Ovary (tissue), 9 donors: ENCODE results near the gene SMIM1. TPM values are rescaled to one million over a fixed set of nuclear protein-coding genes. Genes with fewer than 3 reads are reported as not detected.

ENCODE experiments used
- DNase-seq, 5 donors: peaks; one replicate each; pipeline ENCODE4 v3.0.0-alpha.2; 2019 to 2020
- H3K27ac ChIP-seq, 2 donors: fragments of 200-600 bp; one replicate each; pipeline versions ENCODE4 v1.5.1 to v1.8.0; 2019 to 2022
- H3K27me3 ChIP-seq: fragments of 200-600 bp; one replicate; pipeline ENCODE4 v1.8.0; 2022
- H3K36me3 ChIP-seq: fragments of 200-600 bp; sonication (generic); one replicate; pipeline ENCODE4 v1.5.1; 2019
- H3K4me1 ChIP-seq: one replicate; pipeline ENCODE4 v1.8.1; 2013; ENCODE audit warnings: mild to moderate bottlenecking, moderate library complexity; ENCODE audit not compliant: insufficient read depth
- H3K4me3 ChIP-seq: fragments of 200-600 bp; sonication (generic); one replicate; pipeline ENCODE4 v1.5.1; 2017
- H3K9me3 ChIP-seq, 2 donors: fragments of 200-600 bp in 1 of 2; sonication (generic) in 1 of 2; one replicate each; pipeline versions ENCODE4 v1.5.1 to v1.8.1; 2013 to 2019; ENCODE audit warnings: mild to moderate bottlenecking in 1 of 2, moderate library complexity in 1 of 2
- CTCF ChIP-seq, 3 donors: fragments of 450-650 bp in 2 of 3; fragments of 200-600 bp in 1 of 3; IDR thresholded peaks; one replicate each; pipeline versions ENCODE4 v1.5.1 to v1.8.0; 2016 to 2022; ENCODE audit warnings: antibody characterized with exemption in 3 of 3, mild to moderate bottlenecking in 1 of 3
- EP300 ChIP-seq: sonication (generic); formaldehyde crosslinking; IDR thresholded peaks from one replicate; pipeline ENCODE4 v1.6.1; 2017; ENCODE audit warnings: antibody characterized with exemption
- POLR2A ChIP-seq: fragments of 450-650 bp; IDR thresholded peaks from one replicate; pipeline ENCODE4 v1.6.1; 2017; ENCODE audit warnings: antibody characterized with exemption, mild to moderate bottlenecking, moderate library complexity
- WGBS, 3 donors: extraction: QIAGEN DNeasy Blood & Tissue Kit in 1 of 3; methylation state at CpG; one replicate each; pipeline versions ENCODE4 v1.1.5 to v1.1.7; 2013 to 2017; 5-methylcytosine and 5-hydroxymethylcytosine counted together
- intact Hi-C, 4 donors: fragments of 100-400 bp; cut with DNase I; formaldehyde crosslinking; loops; one replicate each; pipeline versions ENCODE4 v1.11.0 to v1.15.1; 2022 to 2023
- polyA plus RNA-seq, 2 donors: library from polyadenylated mRNA; stranded (reverse); fragments of 200-250 nt in 1 of 2; fragments of 350-450 nt in 1 of 2; fragmentation: Illumina TruSeq in 1 of 2; extraction: RNeasy Lipid Tissue Mini Kit (QIAGEN cat#74804) in 1 of 2; gene quantifications; one replicate each; pipeline ENCODE4 v1.2.3, GENCODE V29; 2013 to 2014
- total RNA-seq, 7 donors: library from RNA; depleted of rRNA in 2 of 7; stranded (reverse); fragments of >200 nt in 2 of 7; fragmentation: NEBNext Ultra II Directional in 3 of 7; extraction: Animal tissue kit (Norgen Biotek cat#: 25700) in 3 of 7; gene quantifications; one replicate each; pipeline versions ENCODE4 v1.1.0 to v1.2.4, GENCODE V29; 2016 to 2023
- donor health status: DM: no; HTN: no; CAD: no; lungs with moderate emphysema.
- donor health status: DM: no; HTN: no; CAD: no.
- donor health status: Bipolar disorder and iron deficiency.
- donor health status: DM: yes; HTN: yes; CAD: no.
- donor health status: DM: no; HTN: no; CAD: no.
- donor health status: DM: yes; HTN: yes; CAD: no.

The SMIM1 gene
- total and polyA plus RNA-seq, 9 donors = 7.1 to 22.1 (median 18.7) TPM; not detected in 1

GRCh38 chr1:3817138-3817740 lies 44.7 kb downstream of the SMIM1 start:
- no peaks in the 10 kb centered on the region for H3K27me3 ChIP-seq
- H3K36me3 ChIP-seq = no peaks in the 10 kb centered on the region
- H3K4me3 ChIP-seq = no peak overlapping the region
- WGBS, 3 donors = 90 to 92% (median 91%) methylated on average over 17 of the region's 17 CpGs
- H3K4me1 ChIP-seq = no peaks in the 10 kb centered on the region
- intact Hi-C loops = no loop called here
- no peak overlapping the region for H3K27ac ChIP-seq
- DNase-seq = no peak
- no peaks in the 10 kb centered on the region for H3K9me3 ChIP-seq
- TF ChIP-seq CTCF (IDR thresholded peaks at IDR 0.05) (no peak), POLR2A (no peak), EP300 (no peak)

- H3K4me3 ChIP-seq = no peak overlapping the region
- TF ChIP-seq EP300 = no peak
- no peaks in the 10 kb centered on the region for H3K36me3 ChIP-seq
- no peak overlapping the region for H3K27ac ChIP-seq
- H3K9me3 ChIP-seq = no peaks in the 10 kb centered on the region
- WGBS, 3 donors = 89 to 93% (median 90%) methylated on average over 28 of the region's 28 CpGs
- H3K27me3 ChIP-seq = no peaks in the 10 kb centered on the region
- H3K4me1 ChIP-seq = no peaks in the 10 kb centered on the region
- intact Hi-C loops = no loop called here
- DNase-seq = no peak
Measured at GRCh38 chr1:3817821-3818597, 45.5 kb downstream of the SMIM1 start.

- Histone ChIP-seq H3K9me3 (no peaks in the 10 kb centered on the region), H3K4me3 (no peak overlapping the region), H3K27ac (no peak overlapping the region), H3K36me3 (no peaks in the 10 kb centered on the region), H3K4me1 (no peaks in the 10 kb centered on the region), H3K27me3 (no peaks in the 10 kb centered on the region)
- 65 to 71% (median 66%) methylated on average over 10 of the region's 10 CpGs for WGBS, 3 donors
- TF ChIP-seq POLR2A = no peak
- TF ChIP-seq EP300 = no peak
- DNase-seq = no peak
- intact Hi-C loops = no loop called here
Measured at GRCh38 chr1:3819771-3820200, 47.2 kb downstream of the SMIM1 start.

- Histone ChIP-seq H3K9me3 (no peaks in the 10 kb centered on the region), H3K4me3 (no peak overlapping the region), H3K4me1 (no peaks in the 10 kb centered on the region), H3K27me3 (no peaks in the 10 kb centered on the region), H3K36me3 (no peaks in the 10 kb centered on the region), H3K27ac (no peak overlapping the region)
- 86 to 89% (median 89%) methylated on average over 8 of the region's 8 CpGs for WGBS, 3 donors
- TF ChIP-seq EP300 = no peak
- TF ChIP-seq POLR2A = no peak
- no peak for TF ChIP-seq CTCF (IDR thresholded peaks at IDR 0.05)
- no peak for DNase-seq
- intact Hi-C loops = no loop called here
Measured at GRCh38 chr1:3820316-3820715, 47.8 kb downstream of the SMIM1 start.

- WGBS, 3 donors = 80 to 82% (median 81%) methylated on average over 6 of the region's 6 CpGs
- no peaks in the 10 kb centered on the region for H3K36me3 ChIP-seq
- H3K4me1 ChIP-seq = no peaks in the 10 kb centered on the region
- no peaks in the 10 kb centered on the region for H3K27me3 ChIP-seq
- intact Hi-C loops = no loop called here
- H3K4me3 ChIP-seq = no peak overlapping the region
- no peak for TF ChIP-seq EP300
- no peak for TF ChIP-seq POLR2A
- no peak for TF ChIP-seq CTCF (IDR thresholded peaks at IDR 0.05)
- no peak overlapping the region for H3K27ac ChIP-seq
- H3K9me3 ChIP-seq = no peaks in the 10 kb centered on the region
- no peak for DNase-seq
Measured at GRCh38 chr1:3821004-3821403, 48.5 kb downstream of the SMIM1 start.
